GM12878 (cell line): ENCODE measurements around the gene ATP1A3.

Experiments
- CTCF ChIP-seq, 3 experiments: IDR thresholded peaks in 2 of 3; conservative IDR thresholded peaks in 1 of 3; 2 replicates each; pipeline ENCODE4 v1.5.1; 2011; ENCODE audit warnings: low read depth in 3 of 3, low read length in 3 of 3, mild to moderate bottlenecking in 3 of 3, control low read depth in 2 of 3, moderate library complexity in 2 of 3, inconsistent platforms in 1 of 3, mixed read lengths in 1 of 3; ENCODE audit not compliant: control insufficient read depth in 2 of 3, insufficient read depth in 1 of 3; ENCODE audit errors: extremely low read depth in 1 of 3
- DPF2 ChIP-seq: fragments of 450-650 bp; IDR thresholded peaks from 2 replicates; pipeline ENCODE4 v1.6.1; 2017; ENCODE audit warnings: mild to moderate bottlenecking
- EGR1 ChIP-seq, 2 experiments: IDR thresholded peaks; 1 replicate in 1 of 2; 2 replicates in 1 of 2; pipeline ENCODE4 v1.6.1; 2011 to 2012; ENCODE audit warnings: low read depth in 2 of 2, low read length in 2 of 2, borderline replicate concordance in 1 of 2, mild to moderate bottlenecking in 1 of 2, moderate library complexity in 1 of 2
- POLR2A ChIP-seq: IDR thresholded peaks from 2 replicates; pipeline ENCODE4 v1.6.1; 2011; ENCODE audit warnings: low read depth, mild to moderate bottlenecking, low read length
- SMAD1 ChIP-seq: fragments of 450-650 bp; IDR thresholded peaks from 2 replicates; pipeline ENCODE4 v1.6.1; 2018; ENCODE audit warnings: mild to moderate bottlenecking, low read depth; ENCODE audit not compliant: partially characterized antibody
- TARDBP ChIP-seq: IDR thresholded peaks from 2 replicates; pipeline ENCODE4 v1.6.1; 2016; ENCODE audit warnings: borderline replicate concordance
- YY1 ChIP-seq: IDR thresholded peaks from 2 replicates; pipeline ENCODE4 v1.6.1; 2011; ENCODE audit warnings: low read depth, mild to moderate bottlenecking, low read length
- ZNF24 ChIP-seq: fragments of 450-650 bp; IDR thresholded peaks from 2 replicates; pipeline ENCODE4 v1.6.1; 2017; ENCODE audit warnings: antibody characterized with exemption, mild to moderate bottlenecking

GRCh38 chr19:41987141-41987860 lies 6.7 kb downstream of the ATP1A3 start:
- TF ChIP-seq EGR1 (IDR thresholded peaks at IDR 0.05; ENCODE audit: borderline replicate concordance in 1 of 2, low read depth in 2 of 2, low read length in 2 of 2): no peak
- no peak for TF ChIP-seq ZNF24
- no peak for TF ChIP-seq CTCF (IDR thresholded peaks at IDR 0.05 in 2 of 3, conservative IDR thresholded peaks at IDR 0.05 in 1 of 3; ENCODE audit: control insufficient read depth in 2 of 3, extremely low read depth in 1 of 3, insufficient read depth in 1 of 3, low read depth in 3 of 3, low read length in 3 of 3)
- no peak for TF ChIP-seq POLR2A
- no peak for TF ChIP-seq SMAD1
- TF ChIP-seq YY1: no peak
- TF ChIP-seq DPF2: no peak
- no peak for TF ChIP-seq TARDBP
